ENCODE data around the gene SECTM1.
"Not testable (repeated sequence)": the region's sequence is repeated elsewhere in the genome, so short reads cannot be mapped to it uniquely, and the experiment has no call there.

SECTM1 gene

DNA sequence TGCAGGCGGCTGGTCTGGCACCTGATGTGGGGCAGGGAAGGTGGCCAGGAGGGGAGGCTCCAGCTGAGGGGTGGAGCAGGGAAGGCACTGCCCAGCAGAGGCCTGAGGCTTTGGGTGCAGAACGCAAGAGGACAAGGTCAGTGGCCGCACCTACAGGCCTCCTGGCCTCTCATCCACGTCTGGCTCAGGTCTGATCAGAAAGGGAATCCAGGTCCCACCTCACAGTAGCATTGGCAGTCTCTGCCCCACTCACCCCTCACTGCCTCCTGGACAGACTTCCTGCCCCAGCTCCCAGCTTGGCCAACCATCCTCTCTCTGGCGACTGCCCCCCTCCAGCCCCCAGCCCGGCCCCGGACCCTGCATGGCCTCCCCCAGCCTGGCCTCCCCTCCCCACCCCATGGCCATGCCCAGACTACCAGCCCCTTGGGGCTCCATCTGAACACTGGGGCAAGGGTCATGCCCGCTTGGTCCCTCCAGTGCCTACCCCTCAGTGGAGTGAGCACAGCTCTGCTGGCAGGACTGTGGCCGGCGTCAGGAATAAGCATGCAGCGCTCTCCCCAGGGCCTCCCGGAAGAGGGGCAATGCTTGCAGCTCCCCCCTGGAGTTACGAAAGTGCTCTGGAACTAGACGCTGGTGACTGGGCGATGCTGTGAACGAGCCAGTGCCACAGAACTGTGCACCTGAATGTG is 42.6 kb upstream of the SECTM1 start:
- TF ChIP-seq CTCF (conservative IDR thresholded peaks at IDR 0.05; ENCODE audit: low read length): no peak
- H3K4me3 ChIP-seq (ENCODE audit: low read length): no peak overlapping the region
- no peak for DNase-seq (ENCODE audit: low read depth)

DNA sequence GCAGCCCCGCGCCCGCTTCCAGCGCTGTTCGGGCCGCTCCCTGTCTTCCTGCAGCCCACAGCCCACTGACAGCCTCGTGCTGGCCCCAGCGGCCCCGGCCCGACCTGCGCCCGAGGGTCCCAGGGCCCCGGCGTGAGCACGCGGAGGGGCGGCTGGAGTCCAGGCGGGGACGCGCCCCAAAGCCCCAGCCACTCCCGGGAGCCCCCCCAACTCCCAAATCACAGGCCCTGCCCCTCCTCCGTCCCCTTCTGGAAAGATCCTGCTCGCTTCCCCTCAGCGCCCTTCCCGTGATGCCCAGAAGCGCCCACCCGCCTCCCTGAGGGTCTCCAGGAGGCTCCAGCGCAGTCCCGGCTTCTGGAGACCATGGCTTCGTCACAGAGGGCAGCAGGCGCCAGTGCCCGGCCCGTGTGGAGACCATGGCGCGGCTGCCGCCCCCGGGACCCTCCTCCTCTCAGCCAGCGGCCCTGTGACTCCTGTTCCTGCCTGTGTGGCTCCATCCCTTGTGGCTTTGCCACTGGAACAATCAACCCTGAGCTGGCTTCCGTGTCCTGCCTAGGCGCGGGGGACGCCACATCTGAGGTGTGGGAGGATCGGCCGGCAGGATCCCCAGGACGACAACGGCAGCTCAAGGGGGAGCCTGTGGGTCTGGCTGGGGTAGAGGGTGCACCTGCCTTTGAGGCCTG is 41.9 kb upstream of the SECTM1 start:
- no peak overlapping the region for H3K4me3 ChIP-seq (ENCODE audit: low read length)
- DNase-seq (ENCODE audit: low read depth): no peak
- no peak for TF ChIP-seq CTCF (conservative IDR thresholded peaks at IDR 0.05; ENCODE audit: low read length)

DNA sequence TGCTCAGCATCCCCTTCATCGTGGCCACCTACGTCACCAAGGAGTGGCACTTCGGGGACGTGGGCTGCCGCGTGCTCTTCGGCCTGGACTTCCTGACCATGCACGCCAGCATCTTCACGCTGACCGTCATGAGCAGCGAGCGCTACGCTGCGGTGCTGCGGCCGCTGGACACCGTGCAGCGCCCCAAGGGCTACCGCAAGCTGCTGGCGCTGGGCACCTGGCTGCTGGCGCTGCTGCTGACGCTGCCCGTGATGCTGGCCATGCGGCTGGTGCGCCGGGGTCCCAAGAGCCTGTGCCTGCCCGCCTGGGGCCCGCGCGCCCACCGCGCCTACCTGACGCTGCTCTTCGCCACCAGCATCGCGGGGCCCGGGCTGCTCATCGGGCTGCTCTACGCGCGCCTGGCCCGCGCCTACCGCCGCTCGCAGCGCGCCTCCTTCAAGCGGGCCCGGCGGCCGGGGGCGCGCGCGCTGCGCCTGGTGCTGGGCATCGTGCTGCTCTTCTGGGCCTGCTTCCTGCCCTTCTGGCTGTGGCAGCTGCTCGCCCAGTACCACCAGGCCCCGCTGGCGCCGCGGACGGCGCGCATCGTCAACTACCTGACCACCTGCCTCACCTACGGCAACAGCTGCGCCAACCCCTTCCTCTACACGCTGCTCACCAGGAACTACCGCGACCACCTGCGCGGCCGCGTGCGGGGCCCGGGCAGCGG is 41.2 kb upstream of the SECTM1 start:
- DNase-seq (ENCODE audit: low read depth): no peak
- H3K4me3 ChIP-seq (ENCODE audit: low read length): no peak overlapping the region
- no peak for TF ChIP-seq CTCF (conservative IDR thresholded peaks at IDR 0.05; ENCODE audit: low read length)

DNA sequence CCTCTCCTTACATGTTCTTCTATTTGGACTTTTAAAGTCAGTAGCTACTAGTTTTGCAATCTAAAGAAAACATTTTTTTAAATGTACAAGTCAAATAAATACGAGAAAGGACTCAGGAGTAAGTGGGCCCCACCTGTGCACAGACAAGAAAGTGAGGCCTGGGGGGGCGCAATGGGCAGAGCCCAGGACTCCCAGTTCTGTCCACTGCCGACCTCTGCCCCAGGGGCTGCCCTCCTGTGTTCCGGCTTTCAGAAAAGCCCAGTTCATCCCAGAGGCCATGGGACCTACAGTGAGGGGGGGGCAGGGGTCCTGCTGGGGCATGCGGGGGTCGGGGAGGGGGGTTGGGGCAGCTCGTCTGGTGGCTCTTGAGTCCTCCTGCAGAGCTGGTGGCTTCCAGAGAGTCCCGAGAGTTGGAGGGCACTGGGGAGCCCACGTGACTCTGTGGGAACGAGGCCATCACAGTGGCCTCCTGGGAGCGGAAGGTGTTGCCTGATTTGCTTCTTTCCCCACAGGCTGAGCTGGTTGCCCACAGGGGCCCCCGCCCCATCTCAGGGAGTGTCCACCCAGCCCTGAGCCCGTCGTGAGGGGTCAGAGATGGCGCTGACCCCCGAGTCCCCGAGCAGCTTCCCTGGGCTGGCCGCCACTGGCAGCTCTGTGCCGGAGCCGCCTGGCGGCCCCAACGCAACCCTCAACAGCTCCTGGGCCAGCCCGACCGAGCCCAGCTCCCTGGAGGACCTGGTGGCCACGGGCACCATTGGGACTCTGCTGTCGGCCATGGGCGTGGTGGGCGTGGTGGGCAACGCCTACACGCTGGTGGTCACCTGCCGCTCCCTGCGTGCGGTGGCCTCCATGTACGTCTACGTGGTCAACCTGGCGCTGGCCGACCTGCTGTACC is 40.4 kb upstream of the SECTM1 start:
- no peak for DNase-seq (ENCODE audit: low read depth)
- no peak for TF ChIP-seq CTCF (conservative IDR thresholded peaks at IDR 0.05; ENCODE audit: low read length)
- H3K4me3 ChIP-seq (ENCODE audit: low read length): no peak overlapping the region

- not testable (repeated sequence) for H3K4me3 ChIP-seq (ENCODE audit: low read length); DNase-seq (ENCODE audit: low read depth)
These were observed 39.5 kb upstream of the SECTM1 start for GRCh38 chr17:82373072-82373452.

DNA sequence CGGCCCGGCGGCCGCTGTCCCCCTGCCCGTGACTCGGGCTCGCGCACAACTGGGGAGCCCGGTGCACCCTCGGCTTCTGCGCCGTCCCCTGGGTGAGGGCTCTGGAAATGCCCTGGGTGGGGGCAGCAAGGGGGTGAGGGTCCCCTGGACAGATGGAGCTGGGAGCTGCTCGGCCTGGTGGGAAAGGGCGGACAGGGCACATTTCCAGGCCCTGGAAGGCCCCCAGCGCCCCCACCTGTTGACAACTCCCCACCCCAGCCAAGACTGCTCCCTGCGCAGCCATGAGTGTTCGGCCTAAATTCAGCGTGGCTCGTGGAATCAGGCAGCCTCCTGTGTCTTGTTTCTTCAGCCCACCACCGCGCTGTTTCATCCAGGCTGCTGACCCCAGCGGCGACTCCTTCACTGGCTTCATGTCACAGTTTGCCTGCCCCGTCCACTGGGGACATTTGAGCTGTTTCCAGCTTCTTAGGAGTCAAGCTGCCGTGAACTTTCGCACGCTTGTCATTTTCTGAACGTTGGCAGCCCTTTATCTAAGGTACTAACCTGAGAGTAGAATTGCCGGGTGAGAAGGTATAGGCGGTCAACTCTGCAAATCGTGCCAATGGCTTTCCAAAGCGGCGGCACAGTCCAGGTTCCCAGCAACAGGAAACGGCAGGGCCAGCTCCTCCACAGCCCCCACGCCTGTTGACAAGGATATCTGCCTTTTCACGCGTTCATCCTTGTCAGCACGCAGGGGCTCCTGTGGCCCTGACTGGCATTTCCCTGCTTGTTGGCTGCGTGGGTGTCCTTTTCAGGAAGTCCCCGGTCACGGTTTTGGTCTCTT is 38.9 kb upstream of the SECTM1 start:
- no peak for TF ChIP-seq CTCF (conservative IDR thresholded peaks at IDR 0.05; ENCODE audit: low read length)
- no peak overlapping the region for H3K4me3 ChIP-seq (ENCODE audit: low read length)
- no peak for DNase-seq (ENCODE audit: low read depth)
